Adipose tissue (tissue), 3 donors: ENCODE measurements around the gene FOXN3. TPM values are rescaled to one million over a fixed set of nuclear protein-coding genes. Genes with fewer than 3 reads are reported as not detected.

Experiments used
- H3K27ac ChIP-seq: one replicate; pipeline ENCODE4 v1.5.1; 2013; ENCODE audit warnings: low read depth, low read length
- WGBS, 3 donors: extraction: QIAGEN DNeasy Blood & Tissue Kit; methylation state at CpG; one replicate each; pipeline ENCODE4 v1.1.7; 2013; 5-methylcytosine and 5-hydroxymethylcytosine counted together
- polyA plus RNA-seq, 3 donors: library from polyadenylated mRNA; stranded (reverse); fragments of 200-250 nt; gene quantifications; one replicate each; pipeline ENCODE4 v1.2.3, GENCODE V29; 2013
- donor health status: healthy with polysubstance abuse.
- donor health status: Bipolar disorder and iron deficiency.
- donor health status: healthy.

Gene FOXN3
- polyA plus RNA-seq, 3 donors, result 9.6 to 50.8 (median 50.2) TPM

DNA sequence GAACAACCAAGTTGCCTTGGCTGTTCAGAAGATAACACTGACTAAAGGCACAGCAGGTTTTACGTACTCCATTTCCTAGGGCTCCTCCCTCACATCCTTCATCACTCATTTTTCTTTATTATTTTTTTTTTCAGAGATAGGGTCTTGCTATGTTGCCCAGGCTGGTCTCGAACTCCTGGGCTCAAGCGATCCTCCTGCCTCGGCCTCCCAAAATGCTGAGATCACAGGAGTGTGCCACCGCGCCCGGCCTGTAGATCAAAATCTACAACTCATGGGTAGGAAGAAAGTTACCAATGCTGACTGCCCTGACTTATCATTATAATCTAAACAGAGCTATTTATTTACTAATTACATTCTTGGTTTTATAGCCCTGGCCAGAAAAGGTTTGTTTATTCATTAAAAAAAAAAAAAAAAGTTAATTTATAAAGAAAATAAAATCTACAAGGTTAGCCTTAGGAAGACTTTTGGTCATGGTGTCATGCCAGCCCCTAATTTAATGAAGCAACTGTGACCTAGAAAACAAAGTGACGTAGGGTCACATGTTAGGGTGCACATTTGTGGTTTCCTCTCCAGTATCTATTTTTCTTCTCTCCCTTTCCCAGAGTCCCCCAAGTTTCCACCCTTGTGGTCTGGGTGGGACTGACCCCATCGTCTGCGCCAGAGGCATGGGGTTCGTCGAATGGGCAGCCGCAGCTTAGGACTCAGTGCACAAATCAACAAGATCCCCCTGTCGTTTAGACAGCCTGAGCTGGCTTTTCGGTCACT, 19.0 kb upstream of the FOXN3 start:
- 82 to 88% (median 84%) methylated on average over 15 of the region's 15 CpGs for WGBS, 3 donors
- no peak overlapping the region for H3K27ac ChIP-seq

DNA sequence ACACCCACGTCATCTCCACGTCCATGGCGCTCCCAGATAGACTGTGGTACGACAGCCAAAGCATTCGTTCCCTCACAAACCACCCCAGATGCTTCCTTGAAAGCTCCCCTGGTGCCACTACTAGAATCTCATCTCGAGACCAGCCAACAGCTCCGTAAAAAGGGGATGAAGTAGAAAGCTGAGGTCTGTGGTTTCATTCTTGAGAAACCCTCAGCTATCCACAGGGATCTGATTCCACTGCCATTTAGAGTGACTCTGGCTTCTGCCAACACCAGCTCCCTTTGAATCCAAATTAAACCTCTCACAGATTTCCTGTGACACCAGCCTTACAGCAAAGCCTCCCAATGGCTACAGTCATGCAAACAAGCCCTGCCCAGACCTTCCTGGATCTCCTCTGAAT, 18.5 kb upstream of the FOXN3 start:
- 67 to 91% (median 76%) methylated on average over 7 of the region's 7 CpGs for WGBS, 3 donors
- no peak overlapping the region for H3K27ac ChIP-seq

DNA sequence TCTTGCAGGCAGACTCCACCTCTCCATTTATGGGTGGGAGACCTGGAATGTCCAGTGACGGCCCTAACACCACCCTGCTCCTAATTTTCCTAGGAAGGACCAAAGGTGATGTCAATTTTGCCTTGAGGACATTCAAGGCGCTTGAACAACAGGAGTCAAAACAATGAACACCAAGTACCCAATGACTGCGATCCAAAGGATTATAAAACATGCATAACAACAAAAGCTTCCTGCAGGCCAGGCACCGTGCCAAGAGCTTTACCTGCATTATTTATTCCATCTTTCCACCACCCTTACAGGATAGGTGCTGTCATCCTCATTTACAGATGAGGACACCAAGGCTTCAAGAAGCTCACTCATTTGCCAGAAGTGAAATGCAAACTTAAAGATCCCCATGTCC, 15.2 kb upstream of the FOXN3 start:
- WGBS, 3 donors, result 85 to 95% (median 88%) methylated on average over 4 of the region's 4 CpGs
- H3K27ac ChIP-seq, result no peak overlapping the region

DNA sequence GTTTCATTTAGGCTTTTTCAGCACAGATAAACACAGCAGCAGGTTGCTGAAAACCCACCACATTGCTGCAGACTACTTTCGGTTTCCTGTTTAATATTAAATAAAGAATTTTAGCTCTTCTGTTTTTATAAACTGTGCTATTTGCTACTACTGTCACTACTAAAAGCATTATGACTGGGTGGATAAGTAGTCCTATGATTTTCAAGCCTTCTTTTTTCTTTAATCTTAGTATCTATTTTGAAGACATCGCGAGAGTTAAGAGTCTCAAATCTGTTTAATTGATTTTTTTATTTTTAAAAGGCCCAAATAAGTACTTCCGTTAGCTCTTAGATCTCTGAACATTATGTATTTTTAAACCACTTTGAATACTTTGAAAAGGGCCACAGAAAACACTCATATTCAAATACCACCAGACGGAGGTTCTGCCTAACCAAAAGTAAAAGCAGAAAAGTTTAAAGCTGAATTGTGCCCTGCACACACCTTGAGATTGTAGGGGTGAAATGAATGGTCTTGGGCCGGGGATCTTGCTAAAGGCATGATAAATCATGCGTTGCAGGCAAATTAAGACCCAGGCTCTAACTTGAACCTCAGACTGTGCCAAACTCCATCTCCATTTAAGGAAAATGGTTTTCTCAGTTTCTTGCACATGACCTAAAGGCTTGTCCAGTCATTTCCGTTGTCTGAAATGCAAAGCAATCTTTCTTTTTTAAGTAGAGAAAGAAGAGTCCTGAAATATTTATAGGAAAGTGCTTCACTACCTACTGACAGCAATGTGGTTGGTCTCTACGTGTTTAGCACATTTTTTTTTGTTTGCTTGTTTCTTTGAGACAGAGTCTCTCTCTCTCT, 13.6 kb upstream of the FOXN3 start:
- H3K27ac ChIP-seq, result no peak overlapping the region
- 14 to 28% (median 14%) methylated on average over 9 of the region's 9 CpGs for WGBS, 3 donors

DNA sequence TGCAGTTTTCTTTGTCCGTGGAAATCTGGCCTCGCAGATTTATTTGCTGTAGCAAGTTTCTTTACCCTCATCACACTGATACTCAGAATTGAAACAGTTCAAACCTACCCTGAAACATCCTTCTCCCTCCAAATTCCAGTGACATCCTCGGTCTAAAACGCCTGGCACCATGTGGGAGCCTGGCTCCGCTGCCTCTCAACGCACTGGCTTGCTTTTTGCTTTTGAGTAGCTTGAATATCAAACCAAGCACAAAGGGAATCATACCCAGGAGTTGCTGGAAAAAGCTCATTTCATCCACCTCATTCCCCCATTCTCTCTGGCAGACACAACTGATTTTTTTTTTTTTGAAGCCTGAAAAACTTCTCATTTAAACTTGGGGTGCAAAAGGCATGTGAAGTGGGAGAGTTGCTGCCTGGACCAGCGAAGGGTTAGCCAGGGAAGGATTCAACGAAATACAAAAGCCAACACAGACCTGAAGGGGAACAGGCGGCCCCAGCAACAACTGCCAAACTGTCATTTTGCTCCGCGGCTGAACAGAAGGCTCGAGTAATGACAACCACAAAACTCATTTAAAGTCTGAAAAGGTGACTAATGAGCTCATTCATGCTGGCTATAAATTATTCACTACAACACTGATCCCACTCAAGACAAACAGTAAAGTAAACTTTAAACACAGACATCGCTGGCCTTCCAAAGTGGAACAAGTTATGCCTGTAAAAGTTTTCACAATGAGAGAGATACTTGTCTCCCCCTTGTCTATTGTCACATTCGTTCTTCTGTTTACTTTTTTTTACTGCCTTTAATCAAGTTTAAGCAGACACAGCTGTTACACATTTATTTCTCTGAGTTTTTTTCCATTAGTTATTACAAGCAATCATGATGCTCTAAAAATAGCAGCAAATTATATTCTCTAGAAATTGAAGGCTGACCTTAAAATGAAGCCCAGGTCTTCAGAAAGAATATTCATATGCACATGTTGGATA, 12.5 kb upstream of the FOXN3 start:
- no peak overlapping the region for H3K27ac ChIP-seq
- 28 to 33% (median 30%) methylated on average over 14 of the region's 14 CpGs for WGBS, 3 donors

DNA sequence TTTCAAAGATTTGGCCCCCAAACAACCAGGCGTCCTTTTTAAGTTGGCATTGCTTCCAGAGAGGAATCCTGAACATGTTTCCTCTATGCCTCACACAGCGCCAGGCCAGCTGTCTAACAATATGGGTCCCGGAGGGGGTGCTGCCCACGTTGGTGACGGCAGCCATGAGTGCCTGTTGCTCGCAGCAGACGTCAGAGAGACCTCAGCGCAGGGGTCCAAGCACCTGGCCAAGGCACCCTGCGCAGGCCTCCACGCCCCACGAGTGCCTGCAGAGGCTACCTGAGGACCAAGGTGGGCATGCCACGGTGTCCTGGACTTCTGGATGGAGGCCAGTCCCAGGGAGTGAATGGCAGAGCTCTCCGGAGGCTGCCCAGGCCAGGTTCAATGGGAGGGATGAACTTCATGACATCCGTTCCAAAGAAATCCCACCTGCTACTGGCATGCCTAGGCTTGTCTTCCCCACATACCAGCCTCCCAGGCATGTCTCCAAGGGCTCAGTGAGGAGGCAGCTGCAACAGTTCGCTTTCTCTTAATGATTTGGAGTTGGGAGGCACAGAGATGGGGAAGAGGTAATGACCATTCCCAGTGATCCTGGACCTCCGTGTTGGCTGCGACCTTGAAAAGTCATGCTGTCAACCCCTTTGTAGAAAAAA, 11.6 kb upstream of the FOXN3 start:
- no peak overlapping the region for H3K27ac ChIP-seq
- 68 to 79% (median 74%) methylated on average over 17 of the region's 17 CpGs for WGBS, 3 donors

DNA sequence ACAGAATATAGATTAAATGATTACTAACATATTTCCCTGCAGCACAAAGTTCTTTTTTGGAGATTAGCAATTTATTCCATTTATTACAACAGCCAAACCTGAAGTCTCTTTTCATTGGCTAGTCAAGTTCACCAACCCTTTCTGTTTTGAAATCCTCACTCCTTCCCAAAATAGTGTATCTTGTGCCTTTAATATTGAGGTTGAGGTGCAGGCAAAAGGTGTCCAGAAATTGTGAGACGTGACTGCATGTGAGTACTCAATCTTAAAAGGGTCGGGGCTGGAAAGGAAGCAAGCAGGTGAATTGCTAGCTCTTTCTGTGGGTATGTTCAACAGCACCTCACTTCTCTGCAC, 11.1 kb upstream of the FOXN3 start:
- no peak overlapping the region for H3K27ac ChIP-seq
- 39 to 82% (median 49%) methylated on average over 2 of the region's 2 CpGs for WGBS, 3 donors

DNA sequence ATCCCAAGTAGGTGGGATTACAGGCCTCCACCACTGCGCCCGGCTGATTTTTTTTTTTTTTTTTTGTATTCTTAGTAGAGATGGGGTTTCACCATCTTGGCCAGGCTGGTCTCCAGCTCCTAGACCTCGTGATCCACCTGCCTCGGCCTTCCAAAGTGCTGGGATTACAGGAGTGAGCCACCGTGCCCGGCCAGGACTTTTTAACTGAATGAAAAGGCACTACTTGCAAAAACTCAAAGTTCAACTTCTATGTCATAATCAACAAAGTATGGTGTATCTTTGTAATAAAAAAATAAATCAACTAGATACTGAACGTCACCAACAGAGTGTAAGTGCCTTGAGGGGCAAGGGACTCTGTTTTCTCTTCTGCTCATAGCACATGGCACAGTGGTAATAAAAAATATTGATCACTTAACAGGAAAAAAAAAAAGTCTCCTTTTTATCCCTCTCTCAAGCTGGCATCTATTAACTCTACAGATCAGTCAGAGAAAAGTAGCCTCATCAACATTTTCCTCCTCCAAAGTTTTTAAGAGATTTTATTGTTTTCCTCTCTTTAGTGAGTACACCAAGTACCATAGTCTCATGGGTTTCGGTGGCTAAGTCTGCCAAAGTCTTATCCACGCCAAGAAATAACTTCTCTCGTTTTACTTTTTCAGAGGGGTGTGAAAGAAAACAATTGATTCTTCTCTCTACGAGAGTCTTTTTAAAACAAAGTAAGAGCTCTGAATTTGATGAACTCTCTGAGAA, 10.6 kb upstream of the FOXN3 start:
- H3K27ac ChIP-seq, result no peak overlapping the region
- 65 to 89% (median 71%) methylated on average over 11 of the region's 11 CpGs for WGBS, 3 donors

DNA sequence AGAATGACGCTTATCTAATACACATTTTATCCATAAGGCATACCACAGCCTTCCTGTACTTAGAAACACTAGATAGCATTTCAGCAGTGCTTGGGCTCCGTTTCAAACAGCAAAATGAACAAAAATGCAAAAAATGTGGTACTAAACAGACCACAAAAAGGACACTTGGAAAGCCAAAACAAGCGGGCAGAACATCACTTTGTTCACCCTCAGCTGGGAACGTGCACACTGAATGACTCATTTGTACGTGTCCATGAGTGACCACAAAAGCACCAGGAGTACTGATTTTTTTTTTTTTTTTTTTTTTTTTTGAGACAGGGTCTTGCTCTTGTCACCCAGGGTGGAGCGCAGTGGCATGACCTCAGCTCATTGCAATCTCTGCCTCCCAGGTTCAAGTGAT, 8.9 kb upstream of the FOXN3 start:
- 70 to 95% (median 82%) methylated on average over 6 of the region's 6 CpGs for WGBS, 3 donors
- no peak overlapping the region for H3K27ac ChIP-seq

DNA sequence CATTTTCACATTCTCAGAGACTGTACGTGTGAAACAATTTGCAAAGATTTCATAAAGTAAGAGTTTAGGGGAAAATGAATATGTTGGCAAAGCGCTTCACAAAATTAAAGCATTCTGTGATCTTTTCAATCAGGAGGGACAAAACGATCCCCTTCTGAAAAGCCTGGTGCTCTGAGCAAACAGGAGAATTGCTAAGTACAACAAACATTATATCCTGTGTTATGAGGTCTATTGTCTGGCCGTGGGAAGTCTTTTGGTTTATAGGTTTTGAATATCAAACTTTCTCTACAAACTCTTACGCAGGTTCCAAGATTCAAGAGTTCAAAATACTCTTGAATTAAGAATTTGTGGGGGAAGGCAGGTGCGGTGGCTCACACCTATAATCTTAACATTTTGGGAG, 7.2 kb upstream of the FOXN3 start:
- no peak overlapping the region for H3K27ac ChIP-seq
- WGBS, 3 donors, result 89 to 92% (median 89%) methylated on average over 6 of the region's 6 CpGs

DNA sequence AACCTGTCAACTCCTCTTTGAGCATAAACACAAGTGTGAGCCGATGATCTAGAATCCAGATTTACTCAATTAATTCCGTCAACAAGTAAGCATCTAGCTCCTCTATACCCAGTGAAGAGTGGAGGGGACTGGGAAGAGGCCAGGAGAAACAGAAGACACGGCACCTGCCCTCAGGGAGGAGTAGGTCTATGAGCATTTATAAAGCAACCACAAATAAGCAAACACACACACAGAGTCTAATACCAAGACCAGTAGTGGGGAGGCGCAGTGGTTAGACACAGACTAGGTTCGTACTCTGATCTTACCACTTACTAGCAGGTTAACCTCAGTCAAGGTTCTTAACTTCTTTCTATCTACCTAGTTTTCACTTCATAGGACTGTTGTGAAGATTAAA, 5.9 kb upstream of the FOXN3 start:
- H3K27ac ChIP-seq, result no peak overlapping the region

DNA sequence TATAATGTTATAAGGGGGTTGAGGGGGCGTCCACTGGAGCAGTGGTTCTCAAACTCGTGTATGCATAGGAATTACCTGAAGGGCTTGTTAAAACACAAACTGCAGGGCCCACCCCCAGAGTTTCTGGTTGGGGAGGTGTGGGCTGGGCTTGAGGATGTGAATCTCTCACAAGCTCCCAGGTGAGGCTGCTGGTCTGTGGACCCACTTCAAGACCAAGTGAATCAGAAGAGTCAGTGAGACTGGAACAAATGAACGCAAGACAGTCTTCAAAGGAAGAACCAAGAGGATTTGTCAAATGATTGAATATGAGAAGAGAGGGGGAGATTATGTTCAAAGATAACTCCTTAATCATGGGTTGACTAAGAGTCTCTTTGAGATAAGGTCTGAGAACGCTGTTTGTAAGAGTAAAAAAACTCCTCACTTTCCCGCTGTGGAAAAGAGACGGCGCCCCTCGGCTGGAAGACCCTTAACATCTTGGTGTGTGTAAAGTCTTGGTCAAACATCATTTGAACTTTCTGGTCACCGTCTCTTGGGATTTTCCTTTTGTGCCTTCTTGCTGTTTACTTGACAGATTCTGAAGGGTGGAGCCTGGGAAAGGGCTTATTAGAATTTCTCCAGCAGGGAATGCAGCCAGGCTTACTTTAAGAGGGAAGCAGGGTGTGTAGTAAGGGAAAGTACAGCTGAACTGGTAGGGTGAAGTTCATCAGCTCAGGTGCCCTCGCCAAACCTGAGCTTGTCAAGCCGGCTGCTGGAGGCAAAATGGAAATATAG, 5.3 kb upstream of the FOXN3 start:
- no peak overlapping the region for H3K27ac ChIP-seq
- 58 to 65% (median 63%) methylated on average over 11 of the region's 11 CpGs for WGBS, 3 donors

More for the DNA sequence above, 5.9 kb upstream of the FOXN3 start:
- WGBS, 3 donors, result 56 to 72% (median 60%) methylated on average over 5 of the region's 5 CpGs

DNA sequence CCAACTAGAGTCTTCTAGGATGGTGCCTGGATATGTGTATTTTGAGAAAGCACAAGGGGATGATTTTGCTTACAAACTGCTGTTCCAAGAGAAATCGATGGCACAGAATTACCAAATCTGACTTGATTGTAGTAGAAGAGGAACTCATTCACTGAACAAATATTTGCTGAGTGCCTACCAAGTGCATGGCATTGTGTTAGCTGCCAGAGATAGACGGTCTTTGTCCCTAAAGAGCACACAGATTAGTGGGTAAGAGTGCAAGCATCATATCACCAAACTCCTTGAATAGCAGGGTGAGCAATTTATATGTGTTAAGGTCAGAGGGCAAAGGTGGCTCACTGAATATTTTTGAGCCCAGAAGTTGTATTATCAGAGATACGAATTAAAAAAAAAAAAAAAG, 3.5 kb upstream of the FOXN3 start:
- H3K27ac ChIP-seq, result no peak overlapping the region

DNA sequence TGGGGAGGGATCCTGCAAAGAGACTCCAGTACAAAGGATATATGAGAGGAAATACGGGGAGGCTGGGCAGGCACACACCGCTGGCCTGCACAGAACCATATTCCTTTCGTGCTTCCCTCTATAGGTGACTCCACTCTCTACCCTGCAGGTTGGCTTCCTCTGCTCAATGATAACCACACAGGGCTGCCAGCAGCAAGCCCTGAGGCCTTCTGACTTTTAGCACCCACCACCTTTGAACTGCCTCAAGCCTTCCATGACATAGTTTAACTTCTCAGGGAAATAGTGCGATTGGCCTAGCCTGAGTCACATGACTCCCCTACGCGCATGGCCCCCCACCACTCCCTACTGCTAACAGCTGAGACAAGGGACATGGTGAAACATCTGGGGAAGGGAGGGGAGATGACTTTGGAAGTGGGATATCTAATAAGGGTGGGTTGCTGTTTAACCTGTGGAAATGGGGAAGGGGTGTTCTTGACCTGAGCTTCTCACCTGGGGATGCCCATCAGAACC, 3.0 kb upstream of the FOXN3 start:
- 93 to 96% (median 94%) methylated on average over 6 of the region's 6 CpGs for WGBS, 3 donors
- H3K27ac ChIP-seq, result no peak overlapping the region

More for the DNA sequence above, 3.5 kb upstream of the FOXN3 start:
- 43 to 67% (median 65%) methylated on average over 3 of the region's 3 CpGs for WGBS, 3 donors

DNA sequence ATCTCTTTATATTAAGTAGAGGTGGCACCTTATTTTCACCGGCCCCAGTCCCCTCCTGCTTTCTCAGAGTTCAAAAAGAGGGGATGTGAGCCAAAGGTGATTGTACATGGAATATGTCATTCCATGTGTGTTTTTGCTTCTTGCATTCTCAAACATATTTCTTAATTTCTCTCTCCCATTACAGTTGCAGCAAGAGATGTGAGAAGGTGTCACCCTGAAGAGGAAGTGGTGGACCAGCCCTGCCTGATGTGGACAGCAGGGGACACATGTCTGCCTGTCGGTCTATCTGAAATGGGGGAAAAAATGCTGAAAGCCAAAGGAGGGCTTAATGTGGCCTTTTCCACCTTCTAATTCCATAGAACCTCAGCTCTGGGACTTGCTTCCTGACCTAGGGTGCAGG, 1.9 kb upstream of the FOXN3 start:
- H3K27ac ChIP-seq, result no peak overlapping the region
- WGBS, 3 donors, result 58 to 93% (median 76%) methylated on average over 2 of the region's 2 CpGs

DNA sequence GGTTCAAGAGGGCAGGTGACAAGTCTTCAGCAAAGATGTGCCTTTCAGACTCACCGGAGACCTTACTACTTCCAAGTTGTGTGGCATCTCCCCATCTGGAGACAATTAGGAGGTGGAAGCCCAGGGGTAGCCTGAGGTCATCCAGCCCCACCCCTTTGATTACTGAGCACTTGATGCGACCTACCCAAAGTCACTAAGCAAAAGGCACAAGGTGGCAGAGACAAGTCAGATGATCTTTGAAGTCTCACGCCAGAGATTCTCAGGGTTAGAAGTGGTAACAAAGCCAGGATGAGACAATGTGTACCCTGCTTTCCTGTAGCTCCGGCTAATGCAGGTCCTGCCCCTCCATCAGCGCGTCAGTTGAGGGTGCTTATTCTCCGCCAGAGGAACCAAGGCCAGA, 1.4 kb upstream of the FOXN3 start:
- WGBS, 3 donors, result 63 to 79% (median 67%) methylated on average over 7 of the region's 7 CpGs
- no peak overlapping the region for H3K27ac ChIP-seq
